DOHH2 (cell line): Measurements from ENCODE around the gene RABEPK.

Experiments
- H3F3A ChIP-seq: fragments of 200-600 bp; sonication (generic), shearing (Covaris generic); 2 replicates; pipeline ENCODE4 v1.6.0; 2016; ENCODE audit warnings: antibody characterized with exemption, mild to moderate bottlenecking; ENCODE audit not compliant: control insufficient read depth, insufficient read depth
- H3K27ac ChIP-seq: fragments of 200-600 bp; sonication (generic); 2 replicates; pipeline ENCODE4 v1.5.1; 2014; ENCODE audit warnings: low read depth, mild to moderate bottlenecking, low read length, moderate library complexity
- H3K27me3 ChIP-seq: fragments of 200-600 bp; sonication (generic); 2 replicates; pipeline ENCODE4 v1.6.1; 2014; ENCODE audit warnings: mild to moderate bottlenecking, low read length, mixed read lengths; ENCODE audit not compliant: control insufficient read depth
- H3K36me3 ChIP-seq: fragments of 200-600 bp; sonication (generic); 2 replicates; pipeline ENCODE4 v1.6.1; 2014; ENCODE audit warnings: mild to moderate bottlenecking, low read length, moderate library complexity, mixed read lengths; ENCODE audit not compliant: control insufficient read depth
- H3K4me1 ChIP-seq: fragments of 200-600 bp; sonication (generic); 2 replicates; pipeline ENCODE4 v1.6.1; 2014; ENCODE audit warnings: mild to moderate bottlenecking, low read length, mixed read lengths; ENCODE audit not compliant: control insufficient read depth
- H3K4me2 ChIP-seq: fragments of 200-600 bp; sonication (generic); 2 replicates; pipeline ENCODE4 v1.6.0; 2014; ENCODE audit warnings: mild to moderate bottlenecking, low read length, moderate library complexity
- H3K4me3 ChIP-seq: fragments of 200-600 bp; sonication (generic); 2 replicates; pipeline ENCODE4 v1.5.1; 2014; ENCODE audit warnings: mild to moderate bottlenecking, low read length, mixed read lengths
- H3K79me2 ChIP-seq: fragments of 200-600 bp; sonication (generic); 2 replicates; pipeline ENCODE4 v1.6.1; 2014; ENCODE audit warnings: mild to moderate bottlenecking, low read length, mixed read lengths; ENCODE audit not compliant: control insufficient read depth
- H3K9me2 ChIP-seq: fragments of 200-600 bp; sonication (generic); replicated peaks from 2 replicates; pipeline ENCODE4 v1.6.1; 2014; ENCODE audit warnings: mild to moderate bottlenecking, low read length, mixed read lengths; ENCODE audit not compliant: control insufficient read depth
- H3K9me3 ChIP-seq: fragments of 200-600 bp; sonication (generic); 2 replicates; pipeline ENCODE4 v1.6.1; 2014; ENCODE audit warnings: antibody characterized with exemption, low read length, mixed read lengths; ENCODE audit not compliant: control insufficient read depth, insufficient read depth
- H4K20me1 ChIP-seq: fragments of 200-600 bp; sonication (generic); 2 replicates; pipeline ENCODE4 v1.6.0; 2014; ENCODE audit warnings: low read depth, mild to moderate bottlenecking, antibody characterized with exemption, low read length, moderate library complexity; ENCODE audit not compliant: control insufficient read depth, insufficient read depth
- EZH2phosphoT487 ChIP-seq: fragments of 200-600 bp; sonication (generic); IDR thresholded peaks from 2 replicates; pipeline ENCODE4 v1.6.1; 2017; ENCODE audit warnings: borderline replicate concordance, mild to moderate bottlenecking, antibody characterized with exemption, low read length, moderate library complexity, mixed read lengths
- TF ChIP-seq, protein P1 (sequence below): fragments of 200-600 bp; sonication (generic); IDR thresholded peaks from one replicate; pipeline ENCODE4 v1.5.1; 2014; ENCODE audit warnings: antibody characterized with exemption, mild to moderate bottlenecking, low read depth, low read length; ENCODE audit not compliant: poor library complexity, severe bottlenecking

The RABEPK gene

GRCh38 chr9:125241863-125242739 is 41.8 kb downstream of the RABEPK start:
- H3K79me2 ChIP-seq, result peaks cover 52% of the 10 kb centered on the region
- peaks cover 34% of the 10 kb centered on the region for H3F3A ChIP-seq
- H3K4me3 ChIP-seq, result peak overlapping the region; percentile 99

DNA sequence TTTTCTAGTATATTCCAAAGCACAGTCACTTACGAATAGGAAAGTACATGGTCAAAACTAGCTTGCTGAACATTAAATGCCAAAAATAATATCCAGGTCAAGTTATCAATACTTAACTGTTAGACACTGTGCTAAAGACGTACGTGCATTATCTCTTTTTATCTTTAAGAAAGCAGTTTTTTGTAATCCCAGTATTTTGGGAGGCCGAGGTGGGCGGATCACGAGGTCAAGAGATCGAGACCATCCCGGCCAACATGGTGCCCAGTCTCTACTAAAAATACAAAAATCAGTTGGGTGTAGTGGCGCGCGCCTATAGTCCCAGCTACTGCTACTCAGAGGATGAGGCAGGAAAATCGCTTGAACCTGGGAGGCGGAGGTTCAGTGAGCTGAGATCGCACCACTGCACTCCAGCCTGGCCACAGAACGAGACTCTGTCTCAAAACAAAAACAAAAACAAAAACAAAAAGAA is 43.5 kb downstream of the RABEPK start:
- no peak overlapping the region for H3K27ac ChIP-seq
- no peak overlapping the region for H3K4me2 ChIP-seq
- no peak overlapping the region for H3K4me3 ChIP-seq
- peaks cover 26% of the 10 kb centered on the region for H3K36me3 ChIP-seq
- no peaks in the 10 kb centered on the region for H3K27me3 ChIP-seq
- H3F3A ChIP-seq, result peaks cover 17% of the 10 kb centered on the region
- TF ChIP-seq, protein P1, sequence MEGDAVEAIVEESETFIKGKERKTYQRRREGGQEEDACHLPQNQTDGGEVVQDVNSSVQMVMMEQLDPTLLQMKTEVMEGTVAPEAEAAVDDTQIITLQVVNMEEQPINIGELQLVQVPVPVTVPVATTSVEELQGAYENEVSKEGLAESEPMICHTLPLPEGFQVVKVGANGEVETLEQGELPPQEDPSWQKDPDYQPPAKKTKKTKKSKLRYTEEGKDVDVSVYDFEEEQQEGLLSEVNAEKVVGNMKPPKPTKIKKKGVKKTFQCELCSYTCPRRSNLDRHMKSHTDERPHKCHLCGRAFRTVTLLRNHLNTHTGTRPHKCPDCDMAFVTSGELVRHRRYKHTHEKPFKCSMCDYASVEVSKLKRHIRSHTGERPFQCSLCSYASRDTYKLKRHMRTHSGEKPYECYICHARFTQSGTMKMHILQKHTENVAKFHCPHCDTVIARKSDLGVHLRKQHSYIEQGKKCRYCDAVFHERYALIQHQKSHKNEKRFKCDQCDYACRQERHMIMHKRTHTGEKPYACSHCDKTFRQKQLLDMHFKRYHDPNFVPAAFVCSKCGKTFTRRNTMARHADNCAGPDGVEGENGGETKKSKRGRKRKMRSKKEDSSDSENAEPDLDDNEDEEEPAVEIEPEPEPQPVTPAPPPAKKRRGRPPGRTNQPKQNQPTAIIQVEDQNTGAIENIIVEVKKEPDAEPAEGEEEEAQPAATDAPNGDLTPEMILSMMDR, result no peak
- no peak for TF ChIP-seq EZH2phosphoT487
- H4K20me1 ChIP-seq, result peaks cover 9% of the 10 kb centered on the region
- no peaks in the 10 kb centered on the region for H3K9me2 ChIP-seq
- H3K9me3 ChIP-seq, result no peaks in the 10 kb centered on the region
- H3K79me2 ChIP-seq, result peaks cover 34% of the 10 kb centered on the region
- peaks cover 17% of the 10 kb centered on the region for H3K4me1 ChIP-seq

More at GRCh38 chr9:125241863-125242739, 41.8 kb downstream of the RABEPK start:
- no peak for TF ChIP-seq EZH2phosphoT487
- TF ChIP-seq, protein P1, result no peak
- Histone ChIP-seq H3K4me1 (peaks cover 34% of the 10 kb centered on the region), H3K4me2 (peak overlapping the region; percentile 76), H3K9me3 (no peaks in the 10 kb centered on the region), H3K27ac (peak overlapping the region; percentile 64), H3K36me3 (peaks cover 43% of the 10 kb centered on the region), H3K27me3 (no peaks in the 10 kb centered on the region), H4K20me1 (peaks cover 17% of the 10 kb centered on the region), H3K9me2 (no peaks in the 10 kb centered on the region)

DNA sequence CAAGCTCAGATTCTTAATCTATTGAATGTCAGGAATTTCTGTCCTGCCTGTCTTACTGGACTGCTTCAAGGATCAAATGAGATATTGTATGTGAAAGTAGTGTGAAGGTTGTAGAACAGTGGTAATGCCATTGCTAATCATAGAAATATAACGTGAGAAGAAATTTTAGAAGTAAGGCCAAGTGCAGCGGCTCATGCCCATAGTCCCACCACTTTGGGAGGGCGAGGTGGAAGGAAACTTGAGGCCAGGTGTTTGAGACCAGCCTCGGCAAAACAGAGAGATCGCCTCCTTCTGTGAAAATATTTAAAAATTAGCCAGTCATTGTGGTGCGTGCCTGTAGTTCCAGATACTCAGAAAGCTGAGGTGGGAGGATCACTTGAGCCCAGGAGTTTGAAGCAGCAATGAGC is 45.9 kb downstream of the RABEPK start:
- no peak for TF ChIP-seq EZH2phosphoT487
- TF ChIP-seq, protein P1, result no peak
- Histone ChIP-seq H3K4me1 (peaks cover 5% of the 10 kb centered on the region), H3K27ac (no peak overlapping the region), H3K9me2 (no peaks in the 10 kb centered on the region), H4K20me1 (no peaks in the 10 kb centered on the region), H3F3A (peaks cover 3% of the 10 kb centered on the region; the same call in 1 of the 2 replicates), H3K36me3 (peaks cover 3% of the 10 kb centered on the region; the same call in 1 of the 2 replicates), H3K79me2 (peaks cover 11% of the 10 kb centered on the region), H3K9me3 (no peaks in the 10 kb centered on the region), H3K4me3 (no peak overlapping the region), H3K27me3 (no peaks in the 10 kb centered on the region), H3K4me2 (no peak overlapping the region)
